ENCODE data around the gene TBXT.

TBXT gene

GRCh38 chr6:166121726-166122125 is 45.9 kb downstream of the TBXT start:
- TF ChIP-seq ZNF384 (IDR thresholded peaks at IDR 0.05) (no peak), BHLHE40 (IDR thresholded peaks at IDR 0.05; ENCODE audit: borderline replicate concordance) (no peak), FOXK2 (IDR thresholded peaks at IDR 0.05) (no peak), FOXM1 (IDR thresholded peaks at IDR 0.05; ENCODE audit: borderline replicate concordance) (no peak), ARNT (IDR thresholded peaks at IDR 0.05) (no peak), L3MBTL2 (conservative IDR thresholded peaks at IDR 0.05) (no peak), TARDBP (IDR thresholded peaks at IDR 0.05) (no peak), HDGF (IDR thresholded peaks at IDR 0.05; ENCODE audit: borderline replicate concordance) (no peak)
- ChIA-PET POLR2A (no interaction called here), CTCF (no interaction called here)
- DNase-seq (ENCODE audit: extremely low spot score) = no peak

- POLR2A ChIA-PET = no interaction called here
- TF ChIP-seq ZNF384 (IDR thresholded peaks at IDR 0.05) = no peak
- no peak for TF ChIP-seq ELF4 (IDR thresholded peaks at IDR 0.05)
- no peak for TF ChIP-seq LEF1 (IDR thresholded peaks at IDR 0.05; ENCODE audit: borderline replicate concordance)
- no peak for TF ChIP-seq SP1 (IDR thresholded peaks at IDR 0.05)
- no peak for TF ChIP-seq BHLHE40 (IDR thresholded peaks at IDR 0.05; ENCODE audit: borderline replicate concordance)
- no peak for TF ChIP-seq TARDBP (IDR thresholded peaks at IDR 0.05)
- TF ChIP-seq FOXM1 (IDR thresholded peaks at IDR 0.05; ENCODE audit: borderline replicate concordance) = no peak
- TF ChIP-seq HDGF (IDR thresholded peaks at IDR 0.05; ENCODE audit: borderline replicate concordance) = no peak
- no peak for TF ChIP-seq CTBP1 (IDR thresholded peaks at IDR 0.05; ENCODE audit: borderline replicate concordance)
- TF ChIP-seq FOXK2 (IDR thresholded peaks at IDR 0.05) = no peak
- no peak for TF ChIP-seq NFRKB (IDR thresholded peaks at IDR 0.05)
- no peak for TF ChIP-seq L3MBTL2 (conservative IDR thresholded peaks at IDR 0.05)
- CTCF ChIA-PET = no interaction called here
- DNase-seq (ENCODE audit: extremely low spot score) = no peak
These were observed 48.3 kb downstream of the TBXT start for GRCh38 chr6:166119116-166119911.

DNA sequence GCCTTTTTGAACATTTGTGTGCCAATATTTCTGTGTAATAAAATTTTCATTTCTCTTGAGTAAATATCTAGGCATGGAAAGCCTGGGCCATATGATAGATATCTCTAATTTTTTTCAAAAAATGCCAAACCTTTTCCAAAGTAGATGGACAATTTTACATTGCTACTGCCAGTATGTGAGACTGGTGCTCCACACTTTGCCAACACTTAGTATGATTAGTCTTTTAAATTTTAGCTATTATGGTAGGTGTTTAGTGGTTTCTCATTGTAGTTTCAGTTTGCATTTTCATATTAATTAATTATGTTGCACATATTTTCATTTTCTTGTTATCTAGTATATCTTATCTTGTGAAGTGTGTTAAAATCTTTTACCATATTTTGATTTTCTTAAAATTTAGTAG is 52.0 kb downstream of the TBXT start:
- no peak for TF ChIP-seq SP1 (IDR thresholded peaks at IDR 0.05)
- no peak for TF ChIP-seq FOXK2 (IDR thresholded peaks at IDR 0.05)
- no peak for TF ChIP-seq NFRKB (IDR thresholded peaks at IDR 0.05)
- TF ChIP-seq ELF4 (IDR thresholded peaks at IDR 0.05) = no peak
- TF ChIP-seq BHLHE40 (IDR thresholded peaks at IDR 0.05; ENCODE audit: borderline replicate concordance) = no peak
- TF ChIP-seq FOXA1 (IDR thresholded peaks at IDR 0.05) = no peak
- TF ChIP-seq TARDBP (IDR thresholded peaks at IDR 0.05) = no peak
- TF ChIP-seq LEF1 (IDR thresholded peaks at IDR 0.05; ENCODE audit: borderline replicate concordance) = no peak
- TF ChIP-seq SUZ12 (IDR thresholded peaks at IDR 0.05) = no peak
- no peak for TF ChIP-seq HDGF (IDR thresholded peaks at IDR 0.05; ENCODE audit: borderline replicate concordance)
- TF ChIP-seq CTBP1 (IDR thresholded peaks at IDR 0.05; ENCODE audit: borderline replicate concordance) = no peak
- TF ChIP-seq ZNF384 (IDR thresholded peaks at IDR 0.05) = no peak
- TF ChIP-seq ARNT (IDR thresholded peaks at IDR 0.05) = no peak
- POLR2A ChIA-PET = no interaction called here
- CTCF ChIA-PET = no interaction called here
- no peak for DNase-seq (ENCODE audit: extremely low spot score)

DNA sequence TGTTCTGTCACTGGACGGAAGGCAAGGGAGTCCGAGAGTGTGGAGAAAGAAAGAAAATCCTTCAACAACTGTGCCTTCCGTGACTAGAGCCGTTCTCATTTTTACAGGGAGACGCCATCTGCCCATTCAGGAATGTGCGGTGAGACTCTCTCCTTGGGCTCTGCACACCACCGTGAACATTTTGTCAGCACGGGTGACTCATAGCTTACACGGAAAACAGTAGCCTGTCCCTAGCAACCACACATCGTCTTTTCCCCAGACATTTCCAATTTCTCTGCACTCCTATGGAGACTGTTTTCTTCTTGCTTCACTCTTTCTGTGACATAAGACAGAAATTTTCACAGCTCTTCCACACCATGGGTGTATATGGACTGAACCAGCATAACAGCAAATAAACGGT is 55.1 kb downstream of the TBXT start:
- ChIA-PET CTCF (interaction anchor here (0.5 kb wide), 1 partner anchor 230 kb away, joined by 5 read pairs; no protein-coding TSS in a partner anchor), POLR2A (no interaction called here)
- no peak for TF ChIP-seq NFRKB (IDR thresholded peaks at IDR 0.05)
- TF ChIP-seq SP1 (IDR thresholded peaks at IDR 0.05) = no peak
- no peak for TF ChIP-seq CTBP1 (IDR thresholded peaks at IDR 0.05; ENCODE audit: borderline replicate concordance)
- no peak for TF ChIP-seq LEF1 (IDR thresholded peaks at IDR 0.05; ENCODE audit: borderline replicate concordance)
- no peak for TF ChIP-seq TARDBP (IDR thresholded peaks at IDR 0.05)
- no peak for DNase-seq (ENCODE audit: extremely low spot score)

- CTCF ChIA-PET = interaction anchor here (0.6 kb wide), 1 partner anchor 342 kb away, joined by 3 read pairs; no protein-coding TSS in a partner anchor
- no peak for TF ChIP-seq ELF4 (IDR thresholded peaks at IDR 0.05)
- TF ChIP-seq FOXA1 (IDR thresholded peaks at IDR 0.05) = no peak
- TF ChIP-seq FOXK2 (IDR thresholded peaks at IDR 0.05) = no peak
- no peak for TF ChIP-seq LEF1 (IDR thresholded peaks at IDR 0.05; ENCODE audit: borderline replicate concordance)
- no peak for TF ChIP-seq SUZ12 (IDR thresholded peaks at IDR 0.05)
- TF ChIP-seq ARNT (IDR thresholded peaks at IDR 0.05) = no peak
- no peak for DNase-seq (ENCODE audit: extremely low spot score)
- POLR2A ChIA-PET = no interaction called here
These were observed 58.0 kb downstream of the TBXT start for GRCh38 chr6:166109608-166110007.
